ENCODE measurements around the gene MYOCD.
"Not testable (repeated sequence)": the region's sequence is repeated elsewhere in the genome, so short reads cannot be mapped to it uniquely, and the experiment has no call there.

MYOCD gene

GRCh38 chr17:12665263-12666210, at the start of gene MYOCD:
MYOCD (plus strand) TSS chr17:12665890; CDS start chr17:12666189, 299 bp downstream.
- DNase-seq (ENCODE audit: low read depth): no peak

GRCh38 chr17:12616161-12616560, 49.5 kb upstream of the MYOCD start:
- no peak for DNase-seq (ENCODE audit: low read depth)

- no peak for DNase-seq (ENCODE audit: low read depth)
Measured at GRCh38 chr17:12618557-12618956, 47.1 kb upstream of the MYOCD start.

GRCh38 chr17:12619459-12620199, 46.1 kb upstream of the MYOCD start:
- DNase-seq (ENCODE audit: low read depth): no peak

GRCh38 chr17:12620200-12620720, 45.4 kb upstream of the MYOCD start:
- no peak for DNase-seq (ENCODE audit: low read depth)

GRCh38 chr17:12622726-12623125, 43.0 kb upstream of the MYOCD start:
- DNase-seq (ENCODE audit: low read depth): no peak

GRCh38 chr17:12623220-12623848, 42.4 kb upstream of the MYOCD start:
- no peak for DNase-seq (ENCODE audit: low read depth)

GRCh38 chr17:12624211-12624610, 41.5 kb upstream of the MYOCD start:
- DNase-seq (ENCODE audit: low read depth): no peak

- DNase-seq (ENCODE audit: low read depth): no peak
Measured at GRCh38 chr17:12625092-12625491, 40.6 kb upstream of the MYOCD start.

GRCh38 chr17:12627177-12627629, 38.5 kb upstream of the MYOCD start:
- DNase-seq (ENCODE audit: low read depth): no peak

GRCh38 chr17:12627781-12628451, 37.8 kb upstream of the MYOCD start:
- no peak for DNase-seq (ENCODE audit: low read depth)

- DNase-seq (ENCODE audit: low read depth): no peak
Measured at GRCh38 chr17:12631076-12631475, 34.6 kb upstream of the MYOCD start.

- DNase-seq (ENCODE audit: low read depth): no peak
Measured at GRCh38 chr17:12632785-12633184, 32.9 kb upstream of the MYOCD start.

GRCh38 chr17:12634789-12635414, 30.8 kb upstream of the MYOCD start:
- DNase-seq (ENCODE audit: low read depth): no peak

- DNase-seq (ENCODE audit: low read depth): not testable (repeated sequence)
Measured at GRCh38 chr17:12635996-12636395, 29.7 kb upstream of the MYOCD start.

GRCh38 chr17:12637015-12637414, 28.7 kb upstream of the MYOCD start:
- no peak for DNase-seq (ENCODE audit: low read depth)

- no peak for DNase-seq (ENCODE audit: low read depth)
Measured at GRCh38 chr17:12637745-12638651, 27.7 kb upstream of the MYOCD start.

- no peak for DNase-seq (ENCODE audit: low read depth)
Measured at GRCh38 chr17:12640364-12640763, 25.3 kb upstream of the MYOCD start.

- DNase-seq (ENCODE audit: low read depth): no peak
Measured at GRCh38 chr17:12641084-12641483, 24.6 kb upstream of the MYOCD start.

GRCh38 chr17:12642034-12642433, 23.7 kb upstream of the MYOCD start:
- DNase-seq (ENCODE audit: low read depth): no peak

All from stimulated activated CD4-positive, alpha-beta T cell treated with anti-CD3 and anti-CD28 coated beads, Interleukin-2, amount 100 ng/mL, for 4 hours (primary cell).